Measurements from ENCODE around the gene TNFRSF8. TPM values are rescaled to one million over a fixed set of nuclear protein-coding genes. Genes with fewer than 3 reads are reported as not detected.

Gene TNFRSF8
- total and polyA plus RNA-seq, 9 of the 15 experiments (the other 6 are each of a cell fraction or from before 2014, with no cell fraction given) = 3.5 to 38.4 (median 17.1) TPM

DNA sequence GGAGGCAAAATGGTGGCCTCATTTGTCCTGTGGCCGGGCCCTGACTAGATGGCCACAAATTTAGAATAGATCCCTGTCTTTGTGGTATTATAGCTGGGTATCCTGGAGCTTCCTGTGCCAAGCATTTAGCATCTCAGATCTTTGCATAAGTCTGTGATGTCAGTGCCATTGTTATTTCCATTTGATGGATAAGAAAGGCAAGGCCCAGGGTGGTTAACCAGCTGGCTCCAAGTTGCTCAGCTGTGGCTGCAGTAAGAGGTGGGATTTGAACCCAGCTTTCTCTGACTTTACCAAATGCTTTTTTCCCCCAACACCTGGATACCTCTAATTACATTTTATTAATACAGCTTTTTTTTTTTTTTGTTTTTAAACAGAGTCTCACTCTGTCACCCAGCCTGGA, 11.7 kb upstream of the TNFRSF8 start:
- no peak for ATAC-seq
- Histone ChIP-seq H3K27ac (ENCODE audit: extremely low read depth, low read depth, low read length) (peak overlapping the region; percentile 52; the same call in 1 of the 3 replicates), H3K9ac (ENCODE audit: insufficient read depth in 1 of 2, low read depth in 2 of 2, low read length in 2 of 2) (no peak overlapping the region), H3K9me1 (ENCODE audit: control insufficient read depth, insufficient read depth, low read length) (no peaks in the 10 kb centered on the region), H3K36me3 (ENCODE audit: control insufficient read depth, insufficient read depth, low read length) (no peaks in the 10 kb centered on the region), H4K20me1 (replicated peaks; ENCODE audit: control insufficient read depth, insufficient read depth, low read length) (no peaks in the 10 kb centered on the region), H2AFZ (ENCODE audit: low read depth, low read length) (no peak overlapping the region), H3K79me2 (ENCODE audit: control insufficient read depth, insufficient read depth, low read length) (no peaks in the 10 kb centered on the region), H3K27me3 (ENCODE audit: control insufficient read depth in 2 of 2, insufficient read depth in 2 of 2, low read length in 2 of 2) (no peaks in the 10 kb centered on the region), H3K4me2 (ENCODE audit: insufficient read depth, low read length) (no peak overlapping the region), H3K4me3 (no peak overlapping the region), H3K9me3 (replicated peaks; ENCODE audit: control insufficient read depth, insufficient read depth, low read depth, low read length) (no peaks in the 10 kb centered on the region), H3K4me1 (replicated peaks in 1 of 2; ENCODE audit: control insufficient read depth in 2 of 2, insufficient read depth in 2 of 2, low read length in 2 of 2) (peaks cover 13 to 44% of the 10 kb centered on the region in 2 experiments; a peak in 4 of 5 replicates)
- 100% methylated on average over 1 of the region's 1 CpG for WGBS (ENCODE audit: insufficient coverage, low coverage, missing lambda C conversion rate)
- no TSS peak for BruUV-seq (replicated peaks)
- intact Hi-C loops (cut with micrococcal nuclease) (no loop called here), in situ Hi-C loops (cut with MboI) (no loop called here)
- no peak for FAIRE-seq
- no peak for DNase-seq (ENCODE audit: extremely low read depth in 1 of 4, low spot score in 3 of 4)
- CTCF ChIA-PET (ENCODE audit: low intra/inter-chr PET ratio) = no interaction called here
- POLR2A ChIA-PET = interaction anchor here (0.7 to 8.3 kb wide), 5 partner anchors 13 to 142 kb away, joined by 4 to 67 read pairs (median 6); no protein-coding TSS in a partner anchor
- no peak for TF ChIP-seq HOXB6 (CRISPR knock-in tag; IDR thresholded peaks at IDR 0.05; ENCODE audit: borderline replicate concordance)
- no peak for TF ChIP-seq ILF3 (IDR thresholded peaks at IDR 0.05; ENCODE audit: borderline replicate concordance)
- 0 out of 3 replicates have a peak, but pooled peaks of 1 of the 2 experiments have one; percentile 7 for TF ChIP-seq CBX3 (IDR thresholded peaks at IDR 0.05; ENCODE audit: borderline replicate concordance in 1 of 2, low read length in 2 of 2)
- TF ChIP-seq ZNF436 (CRISPR knock-in tag; IDR thresholded peaks at IDR 0.05) = no peak
- no peak for TF ChIP-seq MTA3 (IDR thresholded peaks at IDR 0.05; ENCODE audit: borderline replicate concordance)
- no peak for TF ChIP-seq CBX5 (IDR thresholded peaks at IDR 0.05; ENCODE audit: borderline replicate concordance, low read depth)
- no peak for TF ChIP-seq JUN (IDR thresholded peaks at IDR 0.05; ENCODE audit: borderline replicate concordance, low read depth, low read length)
- TF ChIP-seq JUN (CRISPR knock-in tag; IDR thresholded peaks at IDR 0.05; ENCODE audit: borderline replicate concordance) = no peak
- TF ChIP-seq, protein P1, sequence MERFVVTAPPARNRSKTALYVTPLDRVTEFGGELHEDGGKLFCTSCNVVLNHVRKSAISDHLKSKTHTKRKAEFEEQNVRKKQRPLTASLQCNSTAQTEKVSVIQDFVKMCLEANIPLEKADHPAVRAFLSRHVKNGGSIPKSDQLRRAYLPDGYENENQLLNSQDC (CRISPR knock-in tag; IDR thresholded peaks at IDR 0.05) = no peak
- TF ChIP-seq, protein P2, sequence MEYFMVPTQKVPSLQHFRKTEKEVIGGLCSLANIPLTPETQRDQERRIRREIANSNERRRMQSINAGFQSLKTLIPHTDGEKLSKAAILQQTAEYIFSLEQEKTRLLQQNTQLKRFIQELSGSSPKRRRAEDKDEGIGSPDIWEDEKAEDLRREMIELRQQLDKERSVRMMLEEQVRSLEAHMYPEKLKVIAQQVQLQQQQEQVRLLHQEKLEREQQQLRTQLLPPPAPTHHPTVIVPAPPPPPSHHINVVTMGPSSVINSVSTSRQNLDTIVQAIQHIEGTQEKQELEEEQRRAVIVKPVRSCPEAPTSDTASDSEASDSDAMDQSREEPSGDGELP (CRISPR knock-in tag; IDR thresholded peaks at IDR 0.05; ENCODE audit: borderline replicate concordance) = no peak
- no peak for TF ChIP-seq SOX6 (IDR thresholded peaks at IDR 0.05)
- TF ChIP-seq ILK (tag; IDR thresholded peaks at IDR 0.05; ENCODE audit: borderline replicate concordance, low read depth) = no peak
- TF ChIP-seq, protein P3, sequence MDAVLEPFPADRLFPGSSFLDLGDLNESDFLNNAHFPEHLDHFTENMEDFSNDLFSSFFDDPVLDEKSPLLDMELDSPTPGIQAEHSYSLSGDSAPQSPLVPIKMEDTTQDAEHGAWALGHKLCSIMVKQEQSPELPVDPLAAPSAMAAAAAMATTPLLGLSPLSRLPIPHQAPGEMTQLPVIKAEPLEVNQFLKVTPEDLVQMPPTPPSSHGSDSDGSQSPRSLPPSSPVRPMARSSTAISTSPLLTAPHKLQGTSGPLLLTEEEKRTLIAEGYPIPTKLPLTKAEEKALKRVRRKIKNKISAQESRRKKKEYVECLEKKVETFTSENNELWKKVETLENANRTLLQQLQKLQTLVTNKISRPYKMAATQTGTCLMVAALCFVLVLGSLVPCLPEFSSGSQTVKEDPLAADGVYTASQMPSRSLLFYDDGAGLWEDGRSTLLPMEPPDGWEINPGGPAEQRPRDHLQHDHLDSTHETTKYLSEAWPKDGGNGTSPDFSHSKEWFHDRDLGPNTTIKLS (IDR thresholded peaks at IDR 0.05; ENCODE audit: borderline replicate concordance, low read depth) = no peak
- TF ChIP-seq ZNF707 (CRISPR knock-in tag; conservative IDR thresholded peaks at IDR 0.05) = no peak
- TF ChIP-seq PHF21A (IDR thresholded peaks at IDR 0.05; ENCODE audit: borderline replicate concordance, low read depth) = no peak
- no peak for TF ChIP-seq ZNF316 (IDR thresholded peaks at IDR 0.05)
- no peak for TF ChIP-seq NFIX (CRISPR knock-in tag; IDR thresholded peaks at IDR 0.05; ENCODE audit: low read depth)
- 0 out of 2 replicates have a peak, but pooled peaks have one; percentile 44 for TF ChIP-seq BCOR (IDR thresholded peaks at IDR 0.05)
- TF ChIP-seq GABPA (tag; conservative IDR thresholded peaks at IDR 0.05; ENCODE audit: low read depth) = peak; percentile 24; the same call in 1 of the 2 replicates
- TF ChIP-seq, protein P4, sequence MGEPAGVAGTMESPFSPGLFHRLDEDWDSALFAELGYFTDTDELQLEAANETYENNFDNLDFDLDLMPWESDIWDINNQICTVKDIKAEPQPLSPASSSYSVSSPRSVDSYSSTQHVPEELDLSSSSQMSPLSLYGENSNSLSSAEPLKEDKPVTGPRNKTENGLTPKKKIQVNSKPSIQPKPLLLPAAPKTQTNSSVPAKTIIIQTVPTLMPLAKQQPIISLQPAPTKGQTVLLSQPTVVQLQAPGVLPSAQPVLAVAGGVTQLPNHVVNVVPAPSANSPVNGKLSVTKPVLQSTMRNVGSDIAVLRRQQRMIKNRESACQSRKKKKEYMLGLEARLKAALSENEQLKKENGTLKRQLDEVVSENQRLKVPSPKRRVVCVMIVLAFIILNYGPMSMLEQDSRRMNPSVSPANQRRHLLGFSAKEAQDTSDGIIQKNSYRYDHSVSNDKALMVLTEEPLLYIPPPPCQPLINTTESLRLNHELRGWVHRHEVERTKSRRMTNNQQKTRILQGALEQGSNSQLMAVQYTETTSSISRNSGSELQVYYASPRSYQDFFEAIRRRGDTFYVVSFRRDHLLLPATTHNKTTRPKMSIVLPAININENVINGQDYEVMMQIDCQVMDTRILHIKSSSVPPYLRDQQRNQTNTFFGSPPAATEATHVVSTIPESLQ (CRISPR knock-in tag; IDR thresholded peaks at IDR 0.05) = no peak
